Brain microvascular endothelial cell (primary cell): Measurements from ENCODE around the gene YIPF2.
A peak's percentile ranks its signal among the peaks of the same experiment; 100 is the strongest.
"Not testable (repeated sequence)": the region's sequence is repeated elsewhere in the genome, so short reads cannot be mapped to it uniquely, and the experiment has no call there.

Experiments used
- DNase-seq: peaks from one replicate; pipeline ENCODE4 v3.0.0-alpha.2; 2020
- H3K27ac ChIP-seq: fragments of 250-450 bp; sonication (Bioruptor Pico); 2 replicates; pipeline ENCODE4 v1.5.1; 2020; ENCODE audit warnings: mild to moderate bottlenecking, moderate library complexity
- H3K27me3 ChIP-seq: fragments of 250-450 bp; sonication (Bioruptor Pico); replicated peaks from 2 replicates; pipeline ENCODE4 v1.5.1; 2020; ENCODE audit warnings: mild to moderate bottlenecking
- H3K36me3 ChIP-seq: fragments of 250-450 bp; sonication (Bioruptor Pico); replicated peaks from 2 replicates; pipeline ENCODE4 v1.5.1; 2020; ENCODE audit warnings: mild to moderate bottlenecking
- H3K4me3 ChIP-seq: 2 replicates; pipeline ENCODE4 v1.5.1; 2011; ENCODE audit warnings: low read depth, mild to moderate bottlenecking, control low read depth, low read length, moderate library complexity
- in situ Hi-C: cut with HindIII; loops from 2 replicates; pipeline ENCODE4 v1.10.0; 2017; ENCODE audit warnings: low sequenced_read_pairs, low pct_ligation_motif_present
- TF ChIP-seq, protein P1 (sequence below): IDR thresholded peaks from 2 replicates; pipeline ENCODE4 v1.5.1; 2011; ENCODE audit warnings: low read depth, mild to moderate bottlenecking, moderate library complexity, low read length, control low read depth, inconsistent platforms; ENCODE audit errors: missing control alignments

The YIPF2 gene

DNA sequence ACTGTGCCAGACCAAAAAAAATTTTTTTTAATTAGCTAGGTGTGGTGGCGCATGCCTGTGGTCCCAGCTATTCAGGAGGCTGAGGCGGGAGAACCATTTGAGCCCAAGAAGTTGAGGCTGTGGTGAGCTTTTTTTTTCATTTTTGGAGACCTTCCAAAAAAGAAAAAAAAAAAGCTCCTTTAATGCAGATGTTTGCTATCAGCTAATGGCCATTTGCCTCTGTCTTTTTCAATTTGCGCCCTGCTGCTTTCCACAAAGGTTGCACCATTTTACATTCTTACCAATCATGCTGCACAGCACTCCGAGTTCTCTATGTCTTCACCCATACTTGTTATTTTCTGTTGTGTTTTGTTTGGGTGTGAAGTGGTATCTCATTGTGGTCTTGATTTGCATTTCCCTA is 16.8 kb upstream of the YIPF2 start:
- no peak overlapping the region for H3K4me3 ChIP-seq
- TF ChIP-seq, protein P1, sequence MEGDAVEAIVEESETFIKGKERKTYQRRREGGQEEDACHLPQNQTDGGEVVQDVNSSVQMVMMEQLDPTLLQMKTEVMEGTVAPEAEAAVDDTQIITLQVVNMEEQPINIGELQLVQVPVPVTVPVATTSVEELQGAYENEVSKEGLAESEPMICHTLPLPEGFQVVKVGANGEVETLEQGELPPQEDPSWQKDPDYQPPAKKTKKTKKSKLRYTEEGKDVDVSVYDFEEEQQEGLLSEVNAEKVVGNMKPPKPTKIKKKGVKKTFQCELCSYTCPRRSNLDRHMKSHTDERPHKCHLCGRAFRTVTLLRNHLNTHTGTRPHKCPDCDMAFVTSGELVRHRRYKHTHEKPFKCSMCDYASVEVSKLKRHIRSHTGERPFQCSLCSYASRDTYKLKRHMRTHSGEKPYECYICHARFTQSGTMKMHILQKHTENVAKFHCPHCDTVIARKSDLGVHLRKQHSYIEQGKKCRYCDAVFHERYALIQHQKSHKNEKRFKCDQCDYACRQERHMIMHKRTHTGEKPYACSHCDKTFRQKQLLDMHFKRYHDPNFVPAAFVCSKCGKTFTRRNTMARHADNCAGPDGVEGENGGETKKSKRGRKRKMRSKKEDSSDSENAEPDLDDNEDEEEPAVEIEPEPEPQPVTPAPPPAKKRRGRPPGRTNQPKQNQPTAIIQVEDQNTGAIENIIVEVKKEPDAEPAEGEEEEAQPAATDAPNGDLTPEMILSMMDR, result no peak
- in situ Hi-C loops, result no loop called here
- H3K27ac ChIP-seq, result no peak overlapping the region
- no peak for DNase-seq
- no peaks in the 10 kb centered on the region for H3K27me3 ChIP-seq
- no peaks in the 10 kb centered on the region for H3K36me3 ChIP-seq

DNA sequence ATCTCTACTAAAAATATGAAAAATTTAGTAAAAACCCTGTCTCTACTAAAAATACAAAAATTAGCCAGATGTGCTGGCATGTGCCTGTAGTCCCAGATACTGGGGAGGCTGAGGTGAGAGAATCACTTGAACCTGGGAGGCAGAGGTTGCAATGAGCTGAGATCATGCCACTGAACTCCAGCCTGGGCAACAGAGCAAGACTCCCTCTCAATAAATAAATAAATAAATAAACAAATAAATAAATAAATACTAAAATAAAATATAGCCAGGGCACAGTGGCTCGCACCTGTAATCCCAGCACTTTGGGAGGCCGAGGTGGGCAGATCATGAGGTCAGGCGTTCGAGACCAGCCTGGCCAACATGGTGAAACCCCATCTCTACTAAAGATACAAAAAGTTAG is 15.0 kb upstream of the YIPF2 start:
- H3K27me3 ChIP-seq, H3K36me3 ChIP-seq, H3K27ac ChIP-seq, DNase-seq, H3K4me3 ChIP-seq, in situ Hi-C loops: not testable (repeated sequence)

DNA sequence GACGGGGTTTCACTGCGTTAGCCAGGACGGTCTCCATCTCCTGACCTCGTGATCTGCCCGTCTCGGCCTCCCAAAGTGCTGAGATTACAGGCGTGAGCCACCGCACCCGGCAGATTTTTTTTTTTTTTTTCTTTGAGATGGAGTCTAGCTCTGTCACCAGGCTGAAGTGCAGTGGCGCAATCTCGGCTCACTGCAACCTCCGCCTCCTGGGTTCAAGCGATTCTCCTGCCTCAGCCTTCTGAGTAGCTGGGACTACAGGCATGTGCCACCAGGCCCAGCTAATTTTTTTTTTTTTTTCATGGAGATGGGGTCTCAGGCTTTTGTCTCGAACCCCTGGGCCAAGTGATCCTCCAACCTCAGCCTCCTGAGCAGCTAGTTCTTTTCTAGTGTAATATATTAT is 13.2 kb upstream of the YIPF2 start:
- H3K27me3 ChIP-seq, H3K27ac ChIP-seq, H3K4me3 ChIP-seq, in situ Hi-C loops, DNase-seq, H3K36me3 ChIP-seq: not testable (repeated sequence)

DNA sequence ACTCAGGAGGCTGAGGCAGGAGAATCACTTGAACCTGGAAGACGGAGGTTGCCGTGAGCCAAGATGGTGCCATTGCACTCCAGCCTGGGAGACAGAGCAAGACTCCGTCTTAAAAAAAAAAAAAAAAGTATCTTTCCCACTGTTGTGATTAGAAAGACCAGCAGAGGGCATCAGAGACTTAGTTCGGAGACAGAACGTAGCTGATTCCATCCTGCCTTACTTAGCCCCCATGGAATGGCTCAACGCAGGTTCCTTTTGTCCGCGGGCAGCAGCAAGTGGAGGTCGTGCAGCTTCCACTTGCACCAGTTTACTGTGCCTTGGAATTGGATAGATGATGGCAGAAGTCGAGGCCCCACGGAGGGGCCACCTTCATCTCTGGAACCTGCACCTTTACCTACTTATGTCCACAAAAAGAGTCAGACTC is 8.2 kb upstream of the YIPF2 start:
- Histone ChIP-seq H3K27me3 (no peaks in the 10 kb centered on the region), H3K27ac (no peak overlapping the region), H3K4me3 (no peak overlapping the region), H3K36me3 (no peaks in the 10 kb centered on the region)
- in situ Hi-C loops, result no loop called here
- TF ChIP-seq, protein P1, result peak; percentile 73
- DNase-seq, result peak; percentile 56

DNA sequence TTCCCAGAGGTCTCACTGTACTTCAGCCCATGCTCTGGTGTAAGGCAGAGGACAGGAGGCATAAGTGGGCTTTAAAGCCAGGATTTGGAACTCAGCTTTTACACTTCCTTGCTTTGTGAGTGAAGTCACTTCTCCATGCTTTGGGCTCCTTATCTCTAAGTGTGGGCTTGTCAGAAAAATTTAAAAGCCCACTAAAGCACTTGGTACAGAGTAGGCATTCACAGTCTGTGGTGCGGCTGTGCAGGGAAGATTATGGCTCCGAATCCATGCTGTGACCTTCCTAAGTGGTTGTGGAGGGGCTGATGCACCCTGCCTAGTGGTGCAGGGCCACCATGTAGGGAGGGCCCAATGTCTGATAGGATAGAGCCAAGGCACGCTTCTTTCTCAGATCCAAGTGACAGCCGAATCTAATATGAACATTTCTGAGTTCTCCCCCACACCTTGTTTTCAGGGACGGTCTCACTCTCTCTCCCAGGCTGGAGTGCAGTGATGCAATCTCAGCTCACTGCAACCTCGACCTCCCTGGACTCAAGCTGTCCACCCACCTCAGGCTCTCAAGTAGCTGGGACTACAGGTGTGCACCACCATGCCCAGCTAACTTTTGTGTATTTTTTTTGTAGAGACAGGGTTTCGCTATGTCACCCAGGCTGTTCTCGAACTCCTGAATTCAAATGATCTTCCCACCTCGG is 7.1 kb upstream of the YIPF2 start:
- H3K4me3 ChIP-seq, result no peak overlapping the region
- in situ Hi-C loops, result no loop called here
- H3K36me3 ChIP-seq, result peaks cover 3% of the 10 kb centered on the region
- H3K27ac ChIP-seq, result no peak overlapping the region
- no peak for DNase-seq
- H3K27me3 ChIP-seq, result no peaks in the 10 kb centered on the region
- TF ChIP-seq, protein P1, result no peak

DNA sequence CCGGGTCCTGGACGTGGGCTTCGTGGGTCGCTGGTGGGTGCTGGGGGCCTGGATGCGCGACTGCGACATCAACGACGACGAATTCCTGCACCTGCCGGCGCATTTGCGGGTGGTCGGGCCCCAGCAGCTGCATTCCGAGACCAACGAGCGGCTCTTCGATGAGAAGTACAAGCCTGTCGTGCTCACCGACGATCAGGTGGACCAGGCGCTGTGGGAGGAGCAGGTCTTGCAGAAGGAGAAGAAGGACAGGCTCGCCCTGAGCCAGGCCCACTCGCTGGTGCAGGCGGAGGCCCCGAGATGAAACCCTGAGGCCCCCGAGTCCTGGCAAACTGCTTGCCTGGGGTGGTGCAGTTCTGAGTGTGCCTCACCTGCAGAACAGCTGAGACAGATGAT is 959 bp upstream of the YIPF2 start:
- Histone ChIP-seq H3K36me3 (peaks cover 9% of the 10 kb centered on the region), H3K4me3 (peak overlapping the region; percentile 90), H3K27ac (no peak overlapping the region), H3K27me3 (no peaks in the 10 kb centered on the region)
- TF ChIP-seq, protein P1, result no peak
- DNase-seq, result no peak
- in situ Hi-C loops, result no loop called here

DNA sequence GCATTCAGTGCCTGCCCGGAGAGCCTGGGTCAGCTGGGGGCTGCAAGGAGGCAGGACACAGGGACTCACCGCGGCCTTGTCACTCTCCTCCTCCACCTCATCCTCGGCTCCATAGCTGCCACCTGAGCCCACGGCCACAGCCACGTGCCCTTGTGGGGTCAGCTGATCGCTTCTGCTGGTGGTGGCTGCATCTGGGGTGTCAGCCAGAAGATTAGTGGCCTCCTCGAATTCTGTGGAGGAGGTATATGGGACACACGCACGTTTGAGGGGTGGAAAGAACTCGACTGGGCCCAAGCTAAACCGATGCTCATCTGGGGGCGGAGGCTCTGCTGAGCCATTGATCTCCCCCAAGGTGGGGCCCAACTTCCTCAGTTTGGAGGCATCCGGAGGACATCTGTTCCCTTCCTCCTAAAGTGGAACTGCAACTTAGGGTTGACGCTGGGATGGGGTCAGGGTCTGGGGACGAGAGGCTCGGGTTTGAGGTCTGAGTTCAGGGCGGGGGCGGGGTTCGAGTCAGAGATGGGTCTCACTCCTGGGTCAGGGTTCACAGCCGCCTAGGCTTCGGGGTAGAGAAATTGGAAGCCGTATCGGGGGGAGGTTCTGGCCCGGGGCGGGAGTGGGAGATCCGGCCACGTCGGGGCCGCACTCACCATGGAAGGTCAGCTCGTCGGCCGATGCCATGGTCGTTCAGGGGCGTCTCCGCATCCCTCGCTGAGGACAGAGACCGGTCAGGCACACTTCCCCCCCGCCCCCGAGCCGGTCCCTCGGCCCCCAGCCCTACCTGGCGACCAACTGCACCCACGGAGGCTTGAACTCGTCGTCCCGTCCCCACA is 493 bp downstream of the YIPF2 start:
- H3K36me3 ChIP-seq, result peaks cover 23% of the 10 kb centered on the region
- in situ Hi-C loops, result no loop called here
- H3K4me3 ChIP-seq, result peak overlapping the region; percentile 90
- H3K27ac ChIP-seq, result peak overlapping the region; percentile 62
- TF ChIP-seq, protein P1, result no peak
- H3K27me3 ChIP-seq, result no peaks in the 10 kb centered on the region
- no peak for DNase-seq
